Left ventricle myocardium inferior (tissue), 1 donor: ENCODE data around the gene POU2AF1. TPM values are rescaled to one million over a fixed set of nuclear protein-coding genes. Genes with fewer than 3 reads are reported as not detected.
A peak's percentile ranks its signal among the peaks of the same experiment; 100 is the strongest.

Experiments
- DNase-seq: peaks from one replicate; pipeline ENCODE4 v3.0.0-alpha.2; 2020
- H3K27ac ChIP-seq: fragments of 200-600 bp; replicated peaks from 2 replicates; pipeline ENCODE4 v1.8.0; 2021
- H3K27me3 ChIP-seq: fragments of 200-600 bp; 2 replicates; pipeline ENCODE4 v1.8.0; 2021; ENCODE audit warnings: low read depth
- H3K36me3 ChIP-seq: fragments of 200-600 bp; 2 replicates; pipeline ENCODE4 v1.8.0; 2021
- H3K4me1 ChIP-seq: fragments of 200-600 bp; 2 replicates; pipeline ENCODE4 v1.8.0; 2021
- H3K4me3 ChIP-seq: fragments of 200-600 bp; 2 replicates; pipeline ENCODE4 v1.8.0; 2021; ENCODE audit warnings: mild to moderate bottlenecking, moderate library complexity
- H3K9me3 ChIP-seq: fragments of 200-600 bp; replicated peaks from 2 replicates; pipeline ENCODE4 v1.8.0; 2021
- intact Hi-C: fragments of 100-400 bp; cut with micrococcal nuclease; formaldehyde crosslinking; loops from one replicate; pipeline ENCODE4 v1.11.0; 2022
- total RNA-seq: library from RNA; stranded (reverse); fragmentation: NEBNext Ultra II Directional; extraction: Animal tissue kit (Norgen Biotek cat#: 25700); gene quantifications from one replicate; pipeline ENCODE4 v1.2.1, GENCODE V29; 2021
- TF ChIP-seq, protein P1 (sequence below): fragments of 200-600 bp; IDR thresholded peaks from 2 replicates; pipeline ENCODE4 v1.8.0; 2021; ENCODE audit warnings: antibody characterized with exemption, mild to moderate bottlenecking, borderline replicate concordance
- donor health status: DM: no; HTN: yes; CAD: no; lungs with severe emphysema.

Gene POU2AF1
- total RNA-seq, 1 donor from 2014 or later, result 0.05 TPM

DNA sequence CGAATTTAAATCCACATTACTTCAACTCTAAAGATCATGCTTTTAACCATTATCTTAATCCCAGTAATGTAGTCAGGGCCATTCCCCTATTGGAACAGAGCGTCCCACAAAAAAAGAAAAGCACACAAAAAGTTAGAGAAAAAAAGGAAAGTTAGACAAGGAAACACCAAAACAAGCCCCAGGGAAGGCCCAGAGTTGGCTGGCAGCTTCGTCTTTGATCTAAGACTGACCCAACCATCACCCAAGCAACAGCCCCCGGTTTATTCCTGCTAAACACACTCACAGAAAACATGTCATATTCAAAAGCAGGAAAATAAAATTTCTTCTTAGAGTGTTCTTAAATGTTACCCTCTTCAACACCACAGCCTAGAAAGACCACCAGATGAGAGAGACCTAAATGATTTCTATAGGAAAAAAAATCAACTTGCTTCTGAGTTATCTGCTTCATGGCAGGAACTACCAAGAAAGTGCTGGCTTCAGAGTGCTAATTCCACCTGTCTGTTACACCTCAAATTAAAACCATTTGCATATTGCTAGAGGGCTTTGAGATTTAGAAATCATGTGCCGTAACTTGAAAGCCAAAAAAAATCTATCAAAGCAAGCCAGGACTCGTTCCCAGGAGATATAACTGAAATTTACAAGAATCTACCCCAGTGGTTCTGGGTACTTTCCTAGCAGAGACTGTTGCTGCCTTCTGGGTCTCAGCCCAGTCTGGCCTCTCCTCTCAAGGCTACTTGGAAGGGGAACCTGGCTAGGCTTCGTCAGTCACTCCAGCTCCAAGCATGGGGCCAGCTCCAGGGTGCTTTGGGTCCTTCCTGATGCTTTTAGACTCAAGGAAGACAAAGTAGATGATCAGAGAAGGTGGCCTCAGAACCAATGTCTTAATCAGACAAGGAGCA, 49.5 kb downstream of the POU2AF1 start:
- no peaks in the 10 kb centered on the region for H3K9me3 ChIP-seq
- TF ChIP-seq, protein P1, sequence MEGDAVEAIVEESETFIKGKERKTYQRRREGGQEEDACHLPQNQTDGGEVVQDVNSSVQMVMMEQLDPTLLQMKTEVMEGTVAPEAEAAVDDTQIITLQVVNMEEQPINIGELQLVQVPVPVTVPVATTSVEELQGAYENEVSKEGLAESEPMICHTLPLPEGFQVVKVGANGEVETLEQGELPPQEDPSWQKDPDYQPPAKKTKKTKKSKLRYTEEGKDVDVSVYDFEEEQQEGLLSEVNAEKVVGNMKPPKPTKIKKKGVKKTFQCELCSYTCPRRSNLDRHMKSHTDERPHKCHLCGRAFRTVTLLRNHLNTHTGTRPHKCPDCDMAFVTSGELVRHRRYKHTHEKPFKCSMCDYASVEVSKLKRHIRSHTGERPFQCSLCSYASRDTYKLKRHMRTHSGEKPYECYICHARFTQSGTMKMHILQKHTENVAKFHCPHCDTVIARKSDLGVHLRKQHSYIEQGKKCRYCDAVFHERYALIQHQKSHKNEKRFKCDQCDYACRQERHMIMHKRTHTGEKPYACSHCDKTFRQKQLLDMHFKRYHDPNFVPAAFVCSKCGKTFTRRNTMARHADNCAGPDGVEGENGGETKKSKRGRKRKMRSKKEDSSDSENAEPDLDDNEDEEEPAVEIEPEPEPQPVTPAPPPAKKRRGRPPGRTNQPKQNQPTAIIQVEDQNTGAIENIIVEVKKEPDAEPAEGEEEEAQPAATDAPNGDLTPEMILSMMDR, result no peak
- H3K4me1 ChIP-seq, result peaks cover 41% of the 10 kb centered on the region
- no peaks in the 10 kb centered on the region for H3K27me3 ChIP-seq
- intact Hi-C loops, result no loop called here
- H3K27ac ChIP-seq, result no peak overlapping the region
- H3K4me3 ChIP-seq, result no peak overlapping the region
- H3K36me3 ChIP-seq, result no peaks in the 10 kb centered on the region
- DNase-seq, result peak; percentile 47

DNA sequence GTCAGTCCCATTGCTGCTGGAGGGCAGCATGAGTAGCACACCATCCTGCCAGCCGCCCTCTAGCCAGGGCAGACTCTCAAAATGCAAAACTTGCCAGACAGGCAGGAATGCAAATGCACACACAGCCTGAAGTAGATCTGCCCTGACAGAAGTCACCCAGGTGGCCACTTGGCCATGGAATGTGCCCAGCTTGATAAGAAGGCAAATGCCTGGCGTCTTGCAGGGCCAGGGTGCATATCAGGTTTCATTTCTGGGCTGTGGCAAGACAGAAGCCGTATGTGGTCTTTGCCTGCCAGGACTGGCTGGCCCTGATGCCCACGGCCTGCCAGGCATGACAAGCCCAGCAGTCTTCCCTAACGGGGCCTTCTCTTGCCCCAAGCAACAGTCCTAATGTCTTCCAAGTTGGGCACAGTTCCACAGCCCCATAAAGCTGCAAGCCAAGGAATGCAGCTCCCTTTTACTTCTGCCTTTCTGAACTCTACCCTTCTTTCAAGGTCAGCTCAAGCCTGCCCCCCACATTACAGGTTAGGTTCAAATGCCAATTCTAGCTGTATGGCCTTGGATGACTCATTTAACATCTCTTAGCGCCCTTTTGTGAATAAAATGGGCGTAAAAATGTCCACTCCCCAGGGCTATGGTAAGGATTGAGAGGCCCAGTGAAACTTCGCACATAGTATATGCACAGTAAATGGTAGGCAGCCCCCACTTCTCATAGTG, 51.0 kb downstream of the POU2AF1 start:
- TF ChIP-seq, protein P1, result no peak
- Histone ChIP-seq H3K4me1 (peaks cover 47% of the 10 kb centered on the region), H3K36me3 (no peaks in the 10 kb centered on the region), H3K9me3 (no peaks in the 10 kb centered on the region), H3K4me3 (no peak overlapping the region), H3K27ac (peak overlapping the region; percentile 59), H3K27me3 (no peaks in the 10 kb centered on the region)
- DNase-seq, result peak; percentile 38
- intact Hi-C loops, result no loop called here

DNA sequence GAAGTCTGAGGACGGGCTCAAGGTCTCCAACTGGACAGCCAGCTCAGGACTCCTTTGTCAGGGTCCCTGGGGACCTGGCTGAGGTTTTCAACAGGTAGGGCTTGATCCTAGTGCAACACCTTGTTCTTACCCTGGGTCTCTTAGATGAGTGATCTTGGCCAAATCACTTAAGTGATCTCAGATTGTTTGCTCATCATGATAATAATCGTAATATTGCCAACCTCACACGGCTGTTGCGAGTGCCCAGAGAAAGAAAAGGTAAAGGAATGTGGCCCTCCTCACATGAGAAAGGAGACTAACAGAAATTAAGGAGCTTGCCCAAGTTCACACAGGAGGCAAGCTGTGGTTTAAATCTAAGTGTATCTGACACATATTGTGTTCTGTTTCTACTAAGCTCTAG, 52.3 kb downstream of the POU2AF1 start:
- no peak for DNase-seq
- no peak overlapping the region for H3K4me3 ChIP-seq
- intact Hi-C loops, result no loop called here
- H3K36me3 ChIP-seq, result no peaks in the 10 kb centered on the region
- no peak overlapping the region for H3K27ac ChIP-seq
- H3K4me1 ChIP-seq, result peaks cover 39% of the 10 kb centered on the region
- H3K9me3 ChIP-seq, result no peaks in the 10 kb centered on the region
- TF ChIP-seq, protein P1, result no peak
- H3K27me3 ChIP-seq, result no peaks in the 10 kb centered on the region

DNA sequence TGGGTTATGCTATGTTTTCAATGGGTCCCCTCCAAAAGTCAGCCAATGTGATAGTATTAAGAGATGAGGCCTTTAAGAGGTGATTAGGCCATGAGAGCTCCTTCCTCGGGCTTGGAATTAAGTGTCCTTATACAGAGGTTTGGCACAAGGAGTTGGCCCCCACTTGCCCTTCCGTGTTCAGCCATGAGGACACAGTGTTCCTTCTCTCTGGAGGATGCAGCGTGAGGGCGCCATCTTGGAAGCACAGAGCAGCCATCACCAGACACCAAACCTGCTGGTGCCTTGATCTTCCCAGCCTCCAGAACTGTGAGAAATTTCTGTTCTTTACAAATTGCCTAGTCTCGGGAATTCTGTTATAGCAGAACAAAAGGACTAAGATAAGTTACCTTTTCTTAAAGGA, 53.8 kb downstream of the POU2AF1 start:
- Histone ChIP-seq H3K9me3 (no peaks in the 10 kb centered on the region), H3K36me3 (no peaks in the 10 kb centered on the region), H3K27me3 (no peaks in the 10 kb centered on the region), H3K4me1 (peaks cover 39% of the 10 kb centered on the region), H3K27ac (no peak overlapping the region), H3K4me3 (no peak overlapping the region)
- intact Hi-C loops, result no loop called here
- TF ChIP-seq, protein P1, result no peak
- DNase-seq, result no peak

DNA sequence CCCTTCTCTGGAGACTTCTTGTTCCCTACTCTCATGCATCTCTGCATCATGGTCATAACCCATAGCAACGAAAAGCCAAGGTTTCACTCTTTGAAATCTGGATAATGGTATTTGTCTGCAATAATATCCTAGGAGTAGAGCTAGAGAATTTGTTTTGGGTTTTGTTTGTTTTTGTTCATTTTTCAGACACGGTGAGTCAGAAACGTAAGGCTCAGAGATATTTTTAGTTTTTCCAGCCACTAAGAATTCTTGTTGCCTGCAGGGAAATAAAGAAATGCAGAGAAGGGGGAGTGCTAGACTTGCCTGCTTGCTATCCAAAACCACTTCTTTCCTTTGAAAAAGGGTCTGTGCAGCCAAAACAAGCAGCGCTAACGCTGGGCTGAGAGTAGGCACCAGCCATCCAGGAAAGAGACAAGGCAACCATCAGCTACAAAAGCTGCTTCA, 54.8 kb downstream of the POU2AF1 start:
- Histone ChIP-seq H3K27ac (no peak overlapping the region), H3K36me3 (no peaks in the 10 kb centered on the region), H3K4me1 (peaks cover 35% of the 10 kb centered on the region), H3K4me3 (no peak overlapping the region), H3K27me3 (no peaks in the 10 kb centered on the region), H3K9me3 (no peaks in the 10 kb centered on the region)
- TF ChIP-seq, protein P1, result no peak
- no peak for DNase-seq
- intact Hi-C loops, result no loop called here
